Common myeloid progenitor, CD34-positive (primary cell): ENCODE measurements around the gene DOCK4.

Source experiments
- CTCF ChIA-PET: fragments of 350-600 bp; sonication (Branson Sonifier 250); formaldehyde crosslinking; loops from one replicate; lab custom pipeline; 2021; ENCODE audit warnings: antibody characterized with exemption; lab: Charles Lee
- POLR2A ChIA-PET: fragments of 350-600 bp; sonication (Branson Sonifier 250); formaldehyde crosslinking; loops from one replicate; lab custom pipeline; 2021; ENCODE audit warnings: antibody characterized with exemption; lab: Charles Lee
- DNase-seq, 3 donors: peaks; one replicate each; pipeline versions ENCODE4 v3.0.0 to v3.0.0-alpha.2; 2013
- H3K27ac ChIP-seq, 2 experiments: 1 replicate in 1 of 2; 2 replicates in 1 of 2; pipeline ENCODE4 v1.7.0; 2013; ENCODE audit warnings: inconsistent platforms in 2 of 2, low read length in 2 of 2, mild to moderate bottlenecking in 2 of 2, low read depth in 1 of 2, moderate library complexity in 1 of 2; ENCODE audit not compliant: severe bottlenecking in 2 of 2, insufficient read depth in 1 of 2, poor library complexity in 1 of 2
- H3K27me3 ChIP-seq, 5 experiments: replicated peaks in 2 of 5; 1 replicate in 3 of 5; 2 replicates in 2 of 5; pipeline versions ENCODE4 v1.6.1 to v1.7.0; 2013; ENCODE audit warnings: low read length in 4 of 5, mild to moderate bottlenecking in 2 of 5, moderate library complexity in 2 of 5, inconsistent platforms in 1 of 5; ENCODE audit not compliant: insufficient read depth in 5 of 5, control insufficient read depth in 4 of 5
- H3K36me3 ChIP-seq, 4 experiments: 1 replicate in 2 of 4; 2 replicates in 2 of 4; pipeline versions ENCODE4 v1.6.1 to v1.7.0; 2013; ENCODE audit warnings: low read length in 3 of 4, control low read depth in 1 of 4, mild to moderate bottlenecking in 1 of 4; ENCODE audit not compliant: control insufficient read depth in 4 of 4, insufficient read depth in 4 of 4
- H3K4me1 ChIP-seq, 4 experiments: 1 replicate in 3 of 4; 2 replicates in 1 of 4; pipeline versions ENCODE4 v1.6.1 to v1.7.1; 2013; ENCODE audit warnings: low read length in 3 of 4, mild to moderate bottlenecking in 3 of 4, control low read depth in 1 of 4, inconsistent platforms in 1 of 4, moderate library complexity in 1 of 4; ENCODE audit not compliant: control insufficient read depth in 4 of 4, insufficient read depth in 4 of 4; ENCODE audit errors: control extremely low read depth in 1 of 4
- H3K4me3 ChIP-seq, 7 experiments: 1 replicate in 4 of 7; 2 replicates in 3 of 7; pipeline versions ENCODE4 v1.5.1 to v1.7.0; 2013; ENCODE audit warnings: mild to moderate bottlenecking in 7 of 7, low read length in 6 of 7, moderate library complexity in 6 of 7, inconsistent platforms in 2 of 7, low read depth in 2 of 7, control low read depth in 1 of 7; ENCODE audit not compliant: insufficient read depth in 4 of 7, control insufficient read depth in 1 of 7; ENCODE audit errors: extremely low read depth in 1 of 7
- H3K9me3 ChIP-seq, 5 experiments: 1 replicate in 4 of 5; 2 replicates in 1 of 5; pipeline versions ENCODE4 v1.6.1 to v1.7.1; 2013; ENCODE audit warnings: low read length in 4 of 5, mild to moderate bottlenecking in 2 of 5, inconsistent platforms in 1 of 5, low read depth in 1 of 5, moderate library complexity in 1 of 5; ENCODE audit not compliant: control insufficient read depth in 4 of 5, insufficient read depth in 2 of 5; ENCODE audit errors: control extremely low read depth in 1 of 5
- WGBS: methylation state at CpG from one replicate; pipeline ENCODE4 v1.1.5; 2013; ENCODE audit not compliant: insufficient coverage; 5-methylcytosine and 5-hydroxymethylcytosine counted together

The DOCK4 gene

DNA sequence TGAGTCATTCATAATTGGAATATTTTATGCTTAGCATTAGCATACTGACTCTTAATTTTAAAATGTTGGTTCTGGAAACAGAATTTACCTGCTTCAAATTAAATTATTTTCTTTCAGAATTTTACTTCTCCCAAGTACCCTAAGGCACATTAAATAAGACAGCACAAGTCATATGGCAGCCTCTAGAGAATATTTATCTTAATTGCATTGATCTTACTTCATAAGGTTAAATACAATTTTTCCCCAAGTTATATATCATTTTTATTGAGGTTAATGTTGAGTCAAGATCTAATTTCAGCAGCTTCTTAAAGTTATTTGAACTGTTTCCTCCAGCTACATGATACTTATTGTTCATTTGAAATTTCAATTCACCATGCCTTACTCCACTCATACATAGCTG, 520.9 kb downstream of the DOCK4 start:
- ChIA-PET CTCF (no interaction called here), POLR2A (no interaction called here)
- no peak for DNase-seq
- no peaks in the 10 kb centered on the region for H3K36me3 ChIP-seq
- H3K9me3 ChIP-seq = no peaks in the 10 kb centered on the region
- no peaks in the 10 kb centered on the region for H3K4me1 ChIP-seq
- no peaks in the 10 kb centered on the region for H3K27me3 ChIP-seq
- H3K27ac ChIP-seq = no peak overlapping the region
- H3K4me3 ChIP-seq = no peak overlapping the region

DNA sequence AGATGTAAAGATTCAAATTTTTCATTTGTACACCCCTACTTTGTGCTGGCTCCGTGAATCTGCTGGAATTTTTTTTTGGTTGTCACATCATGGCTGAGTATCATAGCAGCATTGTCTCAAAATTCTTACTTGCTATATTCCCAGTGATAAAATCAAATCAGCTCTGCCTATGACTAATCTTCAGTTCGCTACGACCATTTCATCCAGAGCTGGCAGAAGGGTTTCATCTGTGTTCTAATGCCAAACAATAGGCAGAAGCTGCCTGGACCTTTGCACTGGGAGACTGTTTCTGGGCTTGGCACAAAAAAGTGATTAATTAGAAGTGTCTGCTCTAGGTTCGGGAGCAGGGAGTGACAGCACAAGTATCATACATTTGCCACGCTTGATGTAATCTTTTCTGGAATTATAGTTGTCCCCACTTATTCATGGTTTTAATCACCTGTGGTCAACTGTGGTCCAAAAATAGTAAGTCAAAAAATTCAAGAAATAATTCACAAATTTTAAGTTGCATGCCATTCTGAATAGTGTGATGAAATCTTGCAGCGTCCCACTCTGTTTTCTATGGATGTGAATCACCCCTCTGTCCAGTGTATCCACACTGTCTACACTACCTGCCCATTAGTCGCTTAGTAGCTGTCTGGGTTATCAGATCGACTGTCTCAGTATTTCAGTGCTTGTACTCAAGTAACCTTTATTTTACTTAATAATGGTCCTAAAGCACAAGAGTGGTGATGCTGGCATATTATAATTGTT, 523.4 kb downstream of the DOCK4 start:
- no peaks in the 10 kb centered on the region for H3K36me3 ChIP-seq
- ChIA-PET CTCF (no interaction called here), POLR2A (no interaction called here)
- no peak for DNase-seq
- H3K27ac ChIP-seq = no peak overlapping the region
- H3K4me3 ChIP-seq = no peak overlapping the region
- no peaks in the 10 kb centered on the region for H3K9me3 ChIP-seq
- WGBS = 94% methylated on average over 5 of the region's 8 CpGs
- no peaks in the 10 kb centered on the region for H3K4me1 ChIP-seq
- H3K27me3 ChIP-seq = no peaks in the 10 kb centered on the region

DNA sequence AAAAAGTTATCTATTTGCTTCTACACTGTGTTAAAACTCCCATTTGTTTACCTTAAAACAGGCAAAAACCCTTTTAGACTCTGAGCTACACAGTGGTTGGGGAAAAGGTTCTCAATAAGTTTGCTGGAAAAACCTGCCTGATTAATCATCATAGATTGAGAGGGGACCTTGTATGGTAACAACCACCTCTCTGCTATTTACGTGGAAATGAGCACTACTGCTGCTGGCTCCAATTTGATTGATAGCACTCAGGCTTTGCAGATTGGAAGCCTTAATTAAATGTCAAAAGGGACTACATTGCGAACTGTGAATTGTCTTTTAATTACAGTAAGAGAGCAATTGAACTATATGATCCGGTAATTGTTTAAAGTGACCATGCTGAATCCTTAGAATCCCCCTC, 525.0 kb downstream of the DOCK4 start:
- POLR2A ChIA-PET = no interaction called here
- CTCF ChIA-PET = no interaction called here

DNA sequence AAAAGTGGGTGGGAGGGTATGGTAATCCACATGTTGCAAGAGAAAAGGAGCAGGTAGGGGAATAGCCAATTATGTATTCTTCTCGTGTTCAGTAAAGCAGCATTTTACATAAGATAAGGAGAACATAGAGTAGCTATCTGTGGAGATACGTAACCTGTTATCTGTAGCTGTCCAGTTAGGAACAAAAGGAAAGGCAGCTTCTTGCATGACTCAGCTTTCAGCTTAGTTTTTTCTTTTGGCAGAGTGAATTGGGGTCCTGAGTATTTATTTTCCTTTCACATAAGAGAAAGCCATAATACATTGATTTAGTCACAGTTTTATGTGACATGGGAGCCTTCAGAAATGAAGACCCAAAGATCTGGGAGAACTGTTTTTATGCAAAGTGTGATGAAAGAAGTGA, 527.2 kb downstream of the DOCK4 start:
- no peaks in the 10 kb centered on the region for H3K9me3 ChIP-seq
- ChIA-PET POLR2A (no interaction called here), CTCF (no interaction called here)
- no peaks in the 10 kb centered on the region for H3K36me3 ChIP-seq
- DNase-seq = no peak
- WGBS = 100% methylated on average over 1 of the region's 2 CpGs
- no peaks in the 10 kb centered on the region for H3K4me1 ChIP-seq
- H3K27ac ChIP-seq = no peak overlapping the region
- H3K4me3 ChIP-seq = no peak overlapping the region
- H3K27me3 ChIP-seq = no peaks in the 10 kb centered on the region

More for the DNA sequence above, 525.0 kb downstream of the DOCK4 start:
- WGBS = 90% methylated on average over 2 of the region's 3 CpGs
- DNase-seq = no peak
- H3K4me3 ChIP-seq = no peak overlapping the region
- H3K4me1 ChIP-seq = no peaks in the 10 kb centered on the region
- H3K27ac ChIP-seq = no peak overlapping the region
- no peaks in the 10 kb centered on the region for H3K36me3 ChIP-seq
- H3K9me3 ChIP-seq = no peaks in the 10 kb centered on the region
- H3K27me3 ChIP-seq = no peaks in the 10 kb centered on the region

DNA sequence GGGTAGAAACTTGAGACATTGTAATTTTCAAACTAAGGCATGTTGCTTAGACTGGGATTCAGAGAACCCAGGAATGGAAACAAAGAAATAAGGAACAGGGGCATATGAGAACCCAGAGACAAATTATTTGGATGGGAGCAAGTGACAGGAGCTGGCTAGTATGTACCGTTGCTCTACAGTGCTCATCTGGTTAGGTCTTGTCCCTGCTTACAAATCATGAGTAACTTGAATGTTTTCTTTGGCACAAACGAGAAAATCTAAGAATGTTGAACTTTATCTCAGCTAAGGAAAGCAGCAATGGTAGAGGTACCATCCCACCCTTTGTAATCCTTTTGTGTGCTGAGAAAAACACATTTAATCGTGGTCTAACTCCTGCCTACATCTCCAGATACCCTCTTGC, 527.9 kb downstream of the DOCK4 start:
- H3K4me3 ChIP-seq = no peak overlapping the region
- no peaks in the 10 kb centered on the region for H3K4me1 ChIP-seq
- POLR2A ChIA-PET = no interaction called here
- no peaks in the 10 kb centered on the region for H3K9me3 ChIP-seq
- WGBS = 89% methylated on average over 2 of the region's 3 CpGs
- H3K36me3 ChIP-seq = no peaks in the 10 kb centered on the region
- H3K27ac ChIP-seq = no peak overlapping the region
- CTCF ChIA-PET = no interaction called here
- no peaks in the 10 kb centered on the region for H3K27me3 ChIP-seq
- DNase-seq = no peak

DNA sequence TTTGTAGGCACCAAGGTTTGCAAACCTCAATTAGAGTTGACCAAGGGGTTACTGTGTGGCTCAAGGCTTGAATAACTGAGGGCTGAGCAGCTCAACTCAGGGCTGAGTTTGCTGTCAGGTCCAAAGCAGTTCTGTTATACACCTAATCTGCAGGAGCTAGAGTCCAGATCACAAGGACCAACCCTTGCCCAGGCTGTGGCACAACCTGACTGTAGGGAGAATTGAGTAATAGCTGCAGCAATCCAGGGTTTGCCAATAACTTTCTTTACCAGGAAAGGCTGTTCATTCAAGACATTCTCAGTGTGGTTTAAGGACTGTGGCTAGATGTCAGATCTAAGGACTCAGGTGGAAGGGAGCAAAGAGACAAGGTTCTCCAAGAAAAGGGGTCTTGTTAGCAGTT, 528.4 kb downstream of the DOCK4 start:
- H3K27ac ChIP-seq = no peak overlapping the region
- ChIA-PET POLR2A (no interaction called here), CTCF (no interaction called here)
- no peaks in the 10 kb centered on the region for H3K27me3 ChIP-seq
- H3K9me3 ChIP-seq = no peaks in the 10 kb centered on the region
- H3K36me3 ChIP-seq = no peaks in the 10 kb centered on the region
- H3K4me3 ChIP-seq = no peak overlapping the region
- H3K4me1 ChIP-seq = no peaks in the 10 kb centered on the region
- no peak for DNase-seq

DNA sequence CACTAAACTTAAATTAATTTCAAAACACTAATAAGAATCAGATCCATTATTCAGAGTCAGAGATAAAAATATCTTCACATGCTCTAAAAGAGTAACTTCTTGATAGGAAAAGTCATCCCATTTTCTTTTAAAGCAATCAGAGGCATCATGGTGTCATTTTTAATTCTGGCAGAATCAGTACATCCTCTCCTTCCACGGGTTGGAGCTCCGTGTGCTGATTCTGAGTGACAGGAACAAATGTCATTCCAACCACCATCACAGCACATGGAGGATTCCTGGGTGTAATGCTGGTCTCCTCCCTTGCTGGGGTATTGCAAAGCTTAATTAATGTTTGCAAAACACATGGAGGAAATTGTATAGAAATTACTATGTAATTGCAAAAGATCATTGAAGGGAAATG, 529.4 kb downstream of the DOCK4 start:
- no peak overlapping the region for H3K27ac ChIP-seq
- WGBS = no CpG with 5 or more reads among the region's 2 CpGs
- no peaks in the 10 kb centered on the region for H3K27me3 ChIP-seq
- CTCF ChIA-PET = interaction anchor here (0.6 kb wide), 1 partner anchor 11 kb away, joined by 3 read pairs; no protein-coding TSS in a partner anchor
- DNase-seq = no peak
- H3K4me1 ChIP-seq = no peaks in the 10 kb centered on the region
- POLR2A ChIA-PET = no interaction called here
- H3K36me3 ChIP-seq = no peaks in the 10 kb centered on the region
- H3K9me3 ChIP-seq = no peaks in the 10 kb centered on the region
- no peak overlapping the region for H3K4me3 ChIP-seq
